A549 (cell line): ENCODE measurements around the gene PSAPL1. TPM values are rescaled to one million over a fixed set of nuclear protein-coding genes. Genes with fewer than 3 reads are reported as not detected.

Experiments used
- ATAC-seq, 2 experiments: fragments of 200-7000 bp in 1 of 2; fragments of >200 bp in 1 of 2; cut with Nextera tagmentation in 1 of 2; cut with Tn5 transposase in 1 of 2; 3 replicates each; pipeline versions ENCODE4 v1.8.0 to v1.9.1; 2018 to 2020; ENCODE audit warnings: mild to moderate bottlenecking in 1 of 2, moderate library complexity in 1 of 2
- CTCF ChIA-PET: fragments of 300-600 bp; sonication (Branson Sonifier 250); formaldehyde crosslinking; extraction: SDS; loops from one replicate; lab custom pipeline; 2021; ENCODE audit warnings: antibody characterized with exemption, inconsistent platforms; lab: Yijun Ruan, JAX
- POLR2A ChIA-PET: fragments of 350-600 bp; formaldehyde crosslinking; extraction: SDS; loops from one replicate; lab custom pipeline; 2021; ENCODE audit warnings: antibody characterized with exemption, inconsistent platforms; lab: Yijun Ruan, JAX
- DNase-seq, 2 experiments: peaks; one replicate each; pipeline versions ENCODE4 v3.0.0 to v3.0.0-alpha.2; 2011 to 2016; ENCODE audit warnings: low read depth in 1 of 2, low spot score in 1 of 2
- FAIRE-seq: peaks from 2 replicates; lab custom pipeline; 2011; peaks lifted over from hg19 to GRCh38; lab: Jason Lieb, UNC
- H3K27ac ChIP-seq, 2 experiments: fragments of >200 bp; sonication (Bioruptor Twin); formaldehyde crosslinking; 3 replicates each; pipeline ENCODE4 v1.5.1; 2016 to 2017
- H3K4me1 ChIP-seq: fragments of >200 bp; sonication (Bioruptor Twin); formaldehyde crosslinking; 3 replicates; pipeline ENCODE4 v1.6.1; 2016
- H3K4me2 ChIP-seq: fragments of >200 bp; sonication (Bioruptor Twin); formaldehyde crosslinking; 3 replicates; pipeline ENCODE4 v1.6.1; 2016
- H3K4me3 ChIP-seq: fragments of >200 bp; sonication (Bioruptor Twin); formaldehyde crosslinking; 3 replicates; pipeline ENCODE4 v1.5.1; 2016
- H3K9me3 ChIP-seq: fragments of >200 bp; sonication (Bioruptor Twin); formaldehyde crosslinking; 3 replicates; pipeline ENCODE4 v1.6.1; 2016
- ATOH8 ChIP-seq: fragments of 250-450 bp; sonication (Bioruptor Pico); IDR thresholded peaks from 2 replicates; pipeline ENCODE4 v1.5.0; 2020; ENCODE audit warnings: low read depth, mild to moderate bottlenecking, moderate library complexity
- BCL3 ChIP-seq: fragments of >200 bp; sonication (Bioruptor Twin); formaldehyde crosslinking; IDR thresholded peaks from 3 replicates; pipeline ENCODE4 v1.6.1; 2016
- CBX8 ChIP-seq: fragments of 200-600 bp; sonication (generic); IDR thresholded peaks from 2 replicates; pipeline ENCODE4 v1.6.1; 2016
- CHD4 ChIP-seq: fragments of 200-600 bp; sonication (generic); IDR thresholded peaks from 2 replicates; pipeline ENCODE4 v1.6.1; 2016; ENCODE audit warnings: antibody characterized with exemption, mild to moderate bottlenecking, borderline replicate concordance
- ELK1 ChIP-seq: fragments of 150-350 bp; IDR thresholded peaks from 2 replicates; pipeline ENCODE4 v1.6.1; 2014; ENCODE audit warnings: low read depth, mild to moderate bottlenecking, low read length
- FOSL2 ChIP-seq, 2 experiments: fragments of 450-650 bp in 1 of 2; fragments of >200 bp in 1 of 2; sonication (Bioruptor Twin) in 1 of 2; formaldehyde crosslinking; IDR thresholded peaks; 2 replicates each; pipeline versions ENCODE4 v1.5.0 to v1.6.1; 2016 to 2020; ENCODE audit warnings: mild to moderate bottlenecking in 1 of 2, moderate library complexity in 1 of 2
- GATA3 ChIP-seq: IDR thresholded peaks from 2 replicates; pipeline ENCODE4 v1.6.1; 2012; ENCODE audit warnings: borderline replicate concordance
- HDAC2 ChIP-seq: fragments of 200-600 bp; sonication (generic); IDR thresholded peaks from 2 replicates; pipeline ENCODE4 v1.6.1; 2016
- HEYL ChIP-seq: fragments of 250-450 bp; sonication (Bioruptor Pico); IDR thresholded peaks from 2 replicates; pipeline ENCODE4 v1.8.0; 2021; ENCODE audit warnings: mild to moderate bottlenecking, moderate library complexity
- HMGXB4 ChIP-seq: fragments of 250-450 bp; sonication (Bioruptor Pico); IDR thresholded peaks from 2 replicates; pipeline ENCODE4 v1.5.0; 2021; ENCODE audit warnings: mild to moderate bottlenecking, moderate library complexity, borderline replicate concordance
- HOXA7 ChIP-seq: fragments of 250-450 bp; sonication (Bioruptor Pico); IDR thresholded peaks from 2 replicates; pipeline ENCODE4 v1.5.0; 2020; ENCODE audit warnings: mild to moderate bottlenecking, moderate library complexity
- HOXB5 ChIP-seq: fragments of 250-450 bp; sonication (Bioruptor Pico); IDR thresholded peaks from 2 replicates; pipeline ENCODE4 v1.5.0; 2020; ENCODE audit warnings: mild to moderate bottlenecking, moderate library complexity
- KDM1A ChIP-seq: fragments of 200-600 bp; sonication (generic); IDR thresholded peaks from 2 replicates; pipeline ENCODE4 v1.6.1; 2016; ENCODE audit warnings: low read depth, mild to moderate bottlenecking
- KDM5A ChIP-seq: fragments of 200-600 bp; sonication (generic); IDR thresholded peaks from 2 replicates; pipeline ENCODE4 v1.6.1; 2016; ENCODE audit warnings: antibody characterized with exemption, mild to moderate bottlenecking
- MAFK ChIP-seq: fragments of 450-650 bp; IDR thresholded peaks from 2 replicates; pipeline ENCODE4 v1.6.1; 2014; ENCODE audit not compliant: partially characterized antibody
- MYC ChIP-seq: IDR thresholded peaks from 2 replicates; pipeline ENCODE4 v1.6.1; 2012; ENCODE audit warnings: mild to moderate bottlenecking, inconsistent platforms, low read length, improper control_type of control experiment, borderline replicate concordance
- NFE2L2 ChIP-seq: fragments of 150-350 bp; conservative IDR thresholded peaks from 2 replicates; pipeline ENCODE4 v1.6.1; 2014; ENCODE audit warnings: low read length
- NPAS2 ChIP-seq: fragments of 250-450 bp; sonication (Bioruptor Pico); IDR thresholded peaks from 2 replicates; pipeline ENCODE4 v1.8.0; 2022; ENCODE audit warnings: mild to moderate bottlenecking, moderate library complexity, borderline replicate concordance
- PHF8 ChIP-seq: fragments of 200-600 bp; sonication (generic); IDR thresholded peaks from 2 replicates; pipeline ENCODE4 v1.6.1; 2016; ENCODE audit warnings: low read depth, mild to moderate bottlenecking, antibody characterized with exemption, moderate library complexity, borderline replicate concordance
- RFX5 ChIP-seq: fragments of 450-650 bp; IDR thresholded peaks from 2 replicates; pipeline ENCODE4 v1.7.1; 2014; ENCODE audit warnings: antibody characterized with exemption, mild to moderate bottlenecking, moderate library complexity
- SMC3 ChIP-seq: fragments of >200 bp; sonication (Bioruptor Twin); formaldehyde crosslinking; IDR thresholded peaks from 3 replicates; pipeline ENCODE4 v1.6.1; 2018; ENCODE audit warnings: inconsistent platforms
- SREBF2 ChIP-seq: fragments of 450-650 bp; IDR thresholded peaks from 2 replicates; pipeline ENCODE4 v1.6.1; 2014; ENCODE audit warnings: mild to moderate bottlenecking, moderate library complexity
- TP53 ChIP-seq: fragments of 250-450 bp; sonication (Bioruptor Pico); IDR thresholded peaks from 2 replicates; pipeline ENCODE4 v1.5.0; 2021; ENCODE audit warnings: mild to moderate bottlenecking, moderate library complexity
- USF2 ChIP-seq: fragments of 450-650 bp; IDR thresholded peaks from 2 replicates; pipeline ENCODE4 v1.6.1; 2014; ENCODE audit warnings: antibody characterized with exemption
- ZFP36 ChIP-seq: fragments of 450-650 bp; IDR thresholded peaks from 2 replicates; pipeline ENCODE4 v1.6.1; 2014; ENCODE audit warnings: borderline replicate concordance; ENCODE audit not compliant: partially characterized antibody
- ZNF302 ChIP-seq: fragments of 250-450 bp; sonication (Bioruptor Pico); IDR thresholded peaks from 2 replicates; pipeline ENCODE4 v1.9.0; 2021; ENCODE audit warnings: inconsistent platforms, mild to moderate bottlenecking, moderate library complexity
- ZSCAN20 ChIP-seq: fragments of 250-450 bp; sonication (Bioruptor Pico); IDR thresholded peaks from 2 replicates; pipeline ENCODE4 v1.8.0; 2022; ENCODE audit warnings: mild to moderate bottlenecking, moderate library complexity
- WGBS: methylation state at CpG from one replicate; pipeline ENCODE4 v1.1.6; 2017; ENCODE audit errors: missing lambda C conversion rate; 5-methylcytosine and 5-hydroxymethylcytosine counted together
- polyA plus RNA-seq, 4 experiments: library from polyadenylated mRNA; depleted of rRNA in 3 of 4; stranded (reverse); fragments of >200 nt; fragmentation: RNase III in 1 of 4; extraction: RNeasy Plus Mini Kit Qiagen cat#74134 plus additional on column Dnase treatment in 1 of 4; gene quantifications; 2 replicates in 3 of 4; 3 replicates in 1 of 4; pipeline ENCODE4 v1.2.3, GENCODE V29; 2011 to 2017
- TF ChIP-seq, protein P1 (sequence below): IDR thresholded peaks from 2 replicates; pipeline ENCODE4 v1.6.1; 2012
- TF ChIP-seq, protein P2 (sequence below): IDR thresholded peaks from 2 replicates; pipeline ENCODE4 v1.6.1; 2012

The PSAPL1 gene
- polyA plus RNA-seq, 2 of the 4 experiments (the other 2 are of a cell fraction): 0.04 to 0.05 TPM

DNA sequence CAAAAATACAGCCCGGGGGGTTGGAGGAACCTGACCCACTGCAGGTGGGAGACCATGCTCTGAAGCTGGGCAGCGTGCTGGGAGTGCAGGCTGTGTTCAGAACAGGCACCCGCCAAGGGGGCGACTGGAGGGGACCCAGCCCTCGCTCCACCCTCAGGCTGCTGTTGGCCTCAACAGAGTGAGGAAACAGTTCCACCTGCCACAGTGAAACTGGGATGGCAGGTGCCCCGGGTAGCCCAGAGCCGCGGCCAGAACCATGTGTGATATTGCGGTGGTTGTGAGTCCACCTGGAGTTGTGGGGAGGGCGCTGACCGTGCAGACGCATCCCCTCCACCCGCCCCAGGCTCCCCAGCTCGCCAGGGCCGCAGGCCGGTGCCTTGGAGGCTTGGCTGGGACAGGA is 45.7 kb upstream of the PSAPL1 start:
- no peak for DNase-seq
- TF ChIP-seq NFE2L2 (no peak), HOXA7 (CRISPR knock-in tag) (no peak), HDAC2 (no peak), HEYL (no peak), FOSL2 (IDR thresholded peaks at IDR 0.05) (no peak), FOSL2 (CRISPR knock-in tag; IDR thresholded peaks at IDR 0.05) (no peak), RFX5 (no peak), ZSCAN20 (CRISPR knock-in tag) (no peak), ZFP36 (no peak), USF2 (no peak), ATOH8 (CRISPR knock-in tag) (no peak), PHF8 (no peak), KDM5A (no peak), TP53 (no peak), SREBF2 (no peak), GATA3 (no peak), ZNF302 (CRISPR knock-in tag) (no peak)
- TF ChIP-seq, protein P1, sequence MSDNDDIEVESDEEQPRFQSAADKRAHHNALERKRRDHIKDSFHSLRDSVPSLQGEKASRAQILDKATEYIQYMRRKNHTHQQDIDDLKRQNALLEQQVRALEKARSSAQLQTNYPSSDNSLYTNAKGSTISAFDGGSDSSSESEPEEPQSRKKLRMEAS: no peak
- CTCF ChIA-PET: no interaction called here
- H3K4me3 ChIP-seq: no peak overlapping the region
- POLR2A ChIA-PET: no interaction called here
- ATAC-seq: no peak
- no peaks in the 10 kb centered on the region for H3K4me1 ChIP-seq
- no peak overlapping the region for H3K4me2 ChIP-seq
- no peak for FAIRE-seq
- H3K9me3 ChIP-seq: no peaks in the 10 kb centered on the region
- WGBS: 60% methylated on average over 15 of the region's 16 CpGs
- H3K27ac ChIP-seq: no peak overlapping the region

DNA sequence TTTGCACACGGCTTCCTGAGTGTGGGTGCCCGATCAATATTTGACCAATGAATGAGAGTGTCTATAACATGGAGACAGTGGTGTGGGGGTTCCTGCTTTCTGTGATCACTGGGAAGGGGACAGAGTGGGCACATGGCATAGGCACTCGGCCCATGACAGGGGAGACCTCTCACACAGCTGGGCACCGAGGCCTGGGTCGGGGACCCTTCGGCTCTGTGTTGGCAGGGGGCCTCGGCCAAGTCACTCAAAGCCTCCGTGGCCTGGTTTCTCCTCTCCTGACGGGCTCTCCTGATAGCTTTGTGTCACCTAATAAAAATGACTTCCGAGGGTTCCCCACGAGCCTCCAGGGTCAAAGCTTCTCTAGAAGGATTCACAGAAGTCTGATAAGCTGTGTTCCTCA is 43.9 kb upstream of the PSAPL1 start:
- DNase-seq (no peak), FAIRE-seq (no peak), ATAC-seq (no peak)
- H3K27ac ChIP-seq: no peak overlapping the region
- TF ChIP-seq NPAS2: no peak
- no peak for TF ChIP-seq HOXB5 (CRISPR knock-in tag)
- TF ChIP-seq SMC3: no peak
- TF ChIP-seq ATOH8 (CRISPR knock-in tag): no peak
- TF ChIP-seq, protein P2, sequence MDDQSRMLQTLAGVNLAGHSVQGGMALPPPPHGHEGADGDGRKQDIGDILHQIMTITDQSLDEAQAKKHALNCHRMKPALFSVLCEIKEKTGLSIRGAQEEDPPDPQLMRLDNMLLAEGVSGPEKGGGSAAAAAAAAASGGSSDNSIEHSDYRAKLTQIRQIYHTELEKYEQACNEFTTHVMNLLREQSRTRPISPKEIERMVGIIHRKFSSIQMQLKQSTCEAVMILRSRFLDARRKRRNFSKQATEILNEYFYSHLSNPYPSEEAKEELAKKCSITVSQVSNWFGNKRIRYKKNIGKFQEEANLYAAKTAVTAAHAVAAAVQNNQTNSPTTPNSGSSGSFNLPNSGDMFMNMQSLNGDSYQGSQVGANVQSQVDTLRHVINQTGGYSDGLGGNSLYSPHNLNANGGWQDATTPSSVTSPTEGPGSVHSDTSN: no peak
- H3K9me3 ChIP-seq: no peaks in the 10 kb centered on the region
- H3K4me2 ChIP-seq: no peak overlapping the region
- WGBS: no CpG with 5 or more reads among the region's 11 CpGs
- ChIA-PET CTCF (interaction anchor here (1.1 kb wide), 1 partner anchor 11 kb away, joined by 3 read pairs; no protein-coding TSS in a partner anchor), POLR2A (no interaction called here)
- no peak overlapping the region for H3K4me3 ChIP-seq
- no peaks in the 10 kb centered on the region for H3K4me1 ChIP-seq

DNA sequence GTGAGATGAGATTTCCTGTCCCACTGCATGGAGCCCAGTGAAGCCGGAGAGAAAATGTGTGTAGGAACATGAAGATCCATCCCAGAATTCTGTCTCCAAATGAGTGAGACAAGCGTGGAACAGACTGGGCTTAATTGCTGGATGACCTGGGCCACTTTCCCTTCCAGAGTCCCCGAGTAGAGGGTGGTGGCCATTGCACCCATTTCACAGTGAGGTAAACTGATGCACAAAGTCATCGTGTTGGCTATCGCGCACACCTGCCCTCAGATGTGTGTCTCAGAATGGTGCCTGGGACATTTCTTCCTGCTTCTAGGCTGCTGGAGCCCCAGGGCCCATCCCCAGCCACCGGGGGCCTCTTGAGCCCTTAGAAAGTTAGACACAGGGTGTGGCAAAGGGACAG is 43.0 kb upstream of the PSAPL1 start:
- ATAC-seq: no peak

More for the DNA sequence above, 43.0 kb upstream of the PSAPL1 start:
- no peaks in the 10 kb centered on the region for H3K9me3 ChIP-seq
- POLR2A ChIA-PET: no interaction called here
- FAIRE-seq (no peak), DNase-seq (no peak)
- 69% methylated on average over 5 of the region's 7 CpGs for WGBS
- no peak overlapping the region for H3K4me3 ChIP-seq
- no peak overlapping the region for H3K27ac ChIP-seq
- CTCF ChIA-PET: no interaction called here
- TF ChIP-seq BCL3: no peak
- TF ChIP-seq ELK1: no peak
- no peak for TF ChIP-seq CHD4
- no peak for TF ChIP-seq NFE2L2
- no peak for TF ChIP-seq HMGXB4
- no peak for TF ChIP-seq MAFK
- no peak for TF ChIP-seq NPAS2
- TF ChIP-seq MYC: no peak
- no peak for TF ChIP-seq CBX8
- TF ChIP-seq KDM1A: no peak
- no peak for TF ChIP-seq HDAC2
- TF ChIP-seq, all 56 proteins: peak for 0
- Histone ChIP-seq H3K4me1 (no peaks in the 10 kb centered on the region), H3K4me2 (no peak overlapping the region)
